OCI-LY1 (cell line): ENCODE results near the gene MSMP.

Experiments
- H2AFZ ChIP-seq: fragments of 200-600 bp; sonication (generic), shearing (Covaris generic); 2 replicates; pipeline ENCODE4 v1.6.0; 2014; ENCODE audit warnings: antibody characterized with exemption, mild to moderate bottlenecking, low read length
- H3F3A ChIP-seq: fragments of 200-600 bp; sonication (generic), shearing (Covaris generic); 2 replicates; pipeline ENCODE4 v1.6.0; 2014; ENCODE audit warnings: mild to moderate bottlenecking, antibody characterized with exemption, low read length, moderate library complexity; ENCODE audit not compliant: insufficient read depth
- H3K27ac ChIP-seq: fragments of 200-600 bp; sonication (generic); 2 replicates; pipeline ENCODE4 v1.5.1; 2014; ENCODE audit warnings: low read length, mixed run types, mild to moderate bottlenecking, low read depth; ENCODE audit not compliant: poor library complexity, severe bottlenecking
- H3K27me3 ChIP-seq: fragments of 200-600 bp; sonication (generic); 2 replicates; pipeline ENCODE4 v1.6.0; 2014; ENCODE audit warnings: antibody characterized with exemption, mild to moderate bottlenecking, low read length, moderate library complexity; ENCODE audit not compliant: insufficient read depth
- H3K36me3 ChIP-seq: fragments of 200-600 bp; sonication (generic); 2 replicates; pipeline ENCODE4 v1.6.1; 2014; ENCODE audit warnings: mild to moderate bottlenecking, antibody characterized with exemption, low read length, moderate library complexity, mixed read lengths; ENCODE audit not compliant: insufficient read depth
- H3K4me1 ChIP-seq: fragments of 200-600 bp; sonication (generic); 2 replicates; pipeline ENCODE4 v1.5.1; 2014; ENCODE audit warnings: mild to moderate bottlenecking, low read length, moderate library complexity; ENCODE audit not compliant: insufficient read depth, severe bottlenecking
- H3K4me2 ChIP-seq: fragments of 200-600 bp; sonication (generic), shearing (Covaris generic); 2 replicates; pipeline ENCODE4 v1.6.1; 2014; ENCODE audit warnings: low read length
- H3K4me3 ChIP-seq: fragments of 200-600 bp; sonication (generic); 2 replicates; pipeline ENCODE4 v1.5.1; 2014; ENCODE audit warnings: low read length, low read depth, mild to moderate bottlenecking, mixed read lengths; ENCODE audit not compliant: poor library complexity, severe bottlenecking
- H3K79me2 ChIP-seq: fragments of 200-600 bp; shearing (Covaris generic); 2 replicates; pipeline ENCODE4 v1.6.1; 2016; ENCODE audit warnings: mixed run types, low read length, mixed read lengths; ENCODE audit not compliant: insufficient read depth
- H3K9ac ChIP-seq: fragments of 200-600 bp; sonication (generic), shearing (Covaris generic); 2 replicates; pipeline ENCODE4 v1.6.1; 2014; ENCODE audit warnings: mild to moderate bottlenecking, low read length, mixed read lengths
- H3K9me2 ChIP-seq: fragments of 200-600 bp; sonication (generic), shearing (Covaris generic); 2 replicates; pipeline ENCODE4 v1.6.1; 2014; ENCODE audit warnings: low read depth, mild to moderate bottlenecking, low read length, mixed read lengths
- H3K9me3 ChIP-seq: fragments of 200-600 bp; shearing (Covaris generic); 2 replicates; pipeline ENCODE4 v1.6.1; 2014; ENCODE audit warnings: low read length, mixed read lengths
- H4K20me1 ChIP-seq: fragments of 200-600 bp; sonication (generic), shearing (Covaris generic); 2 replicates; pipeline ENCODE4 v1.6.0; 2016; ENCODE audit warnings: mild to moderate bottlenecking, low read length; ENCODE audit not compliant: insufficient read depth
- CTCF ChIP-seq: fragments of 200-600 bp; sonication (generic), shearing (Covaris generic); IDR thresholded peaks from 2 replicates; pipeline ENCODE4 v1.5.1; 2017; ENCODE audit warnings: mild to moderate bottlenecking, antibody characterized with exemption, low read length, moderate library complexity, mixed read lengths
- EZH2 ChIP-seq: fragments of 200-600 bp; sonication (generic), shearing (Covaris generic); IDR thresholded peaks from 2 replicates; pipeline ENCODE4 v1.8.0; 2017; ENCODE audit warnings: borderline replicate concordance, mixed run types, mild to moderate bottlenecking, antibody characterized with exemption, low read length, moderate library complexity, mixed read lengths

Gene MSMP

GRCh38 chr9:35726931-35727330 lies 27.1 kb downstream of the MSMP start:
- Histone ChIP-seq H3K4me1 (peaks cover 45% of the 10 kb centered on the region), H4K20me1 (no peaks in the 10 kb centered on the region), H3K79me2 (peaks cover 28% of the 10 kb centered on the region), H3K9me3 (no peaks in the 10 kb centered on the region), H3K36me3 (peaks cover 34% of the 10 kb centered on the region), H3F3A (no peaks in the 10 kb centered on the region), H3K4me3 (no peak overlapping the region), H3K27me3 (no peaks in the 10 kb centered on the region), H2AFZ (no peak overlapping the region), H3K4me2 (no peak overlapping the region), H3K9me2 (no peaks in the 10 kb centered on the region), H3K27ac (peak overlapping the region; percentile 67), H3K9ac (no peak overlapping the region)
- TF ChIP-seq CTCF (peak; percentile 59), EZH2 (no peak)

- H3K79me2 ChIP-seq: peaks cover 18% of the 10 kb centered on the region
- H3K9me2 ChIP-seq: no peaks in the 10 kb centered on the region
- H3K4me2 ChIP-seq: no peak overlapping the region
- H4K20me1 ChIP-seq: no peaks in the 10 kb centered on the region
- no peak for TF ChIP-seq CTCF
- TF ChIP-seq EZH2: no peak
- H3F3A ChIP-seq: no peaks in the 10 kb centered on the region
- H3K27me3 ChIP-seq: no peaks in the 10 kb centered on the region
- no peaks in the 10 kb centered on the region for H3K9me3 ChIP-seq
- no peak overlapping the region for H3K4me3 ChIP-seq
- H3K36me3 ChIP-seq: peaks cover 49% of the 10 kb centered on the region
- no peak overlapping the region for H2AFZ ChIP-seq
- H3K4me1 ChIP-seq: peaks cover 34% of the 10 kb centered on the region
- H3K9ac ChIP-seq: no peak overlapping the region
- no peak overlapping the region for H3K27ac ChIP-seq
These were observed 28.7 kb downstream of the MSMP start for GRCh38 chr9:35725362-35725761.

GRCh38 chr9:35723908-35724307 lies 30.2 kb downstream of the MSMP start:
- H3K27ac ChIP-seq: no peak overlapping the region
- H2AFZ ChIP-seq: no peak overlapping the region
- no peaks in the 10 kb centered on the region for H3K9me2 ChIP-seq
- H3K4me1 ChIP-seq: peaks cover 19% of the 10 kb centered on the region
- H3K4me2 ChIP-seq: no peak overlapping the region
- no peak overlapping the region for H3K9ac ChIP-seq
- no peaks in the 10 kb centered on the region for H3K9me3 ChIP-seq
- peaks cover 7% of the 10 kb centered on the region for H3K79me2 ChIP-seq
- no peak overlapping the region for H3K4me3 ChIP-seq
- no peaks in the 10 kb centered on the region for H3K27me3 ChIP-seq
- TF ChIP-seq CTCF (no peak), EZH2 (no peak)
- peaks cover 64% of the 10 kb centered on the region for H3K36me3 ChIP-seq
- no peaks in the 10 kb centered on the region for H4K20me1 ChIP-seq
- no peaks in the 10 kb centered on the region for H3F3A ChIP-seq
